Measurements from ENCODE around the gene ADGRG4. TPM values are rescaled to one million over a fixed set of nuclear protein-coding genes. Genes with fewer than 3 reads are reported as not detected.
A peak's percentile ranks its signal among the peaks of the same experiment; 100 is the strongest.
"Not testable (repeated sequence)": the region's sequence is repeated elsewhere in the genome, so short reads cannot be mapped to it uniquely, and the experiment has no call there.

The ADGRG4 gene
- total RNA-seq (2012; rRNA removed): not detected in 2 replicates

GRCh38 chrX:136300721-136301120 lies at the start of gene ADGRG4:
TSS of gene ADGRG4 (plus strand) at chrX:136300963. CDS start at chrX:136308778, 7,815 bp downstream.
- not testable (repeated sequence) for H3K27me3 ChIP-seq (ENCODE audit: control insufficient read depth, insufficient read depth, low read length); H3K4me3 ChIP-seq (ENCODE audit: low read length); H3K9me3 ChIP-seq (replicated peaks; ENCODE audit: low read length); H3K4me1 ChIP-seq (ENCODE audit: control insufficient read depth, insufficient read depth, low read length); H3K36me3 ChIP-seq (ENCODE audit: insufficient read depth, low read length); H3K4me2 ChIP-seq (ENCODE audit: low read length); H3K9ac ChIP-seq (ENCODE audit: low read depth, low read length)

- Histone ChIP-seq H3K27me3 (ENCODE audit: control insufficient read depth, insufficient read depth, low read length) (no peaks in the 10 kb centered on the region), H3K9me3 (replicated peaks; ENCODE audit: low read length) (no peaks in the 10 kb centered on the region), H3K4me3 (ENCODE audit: low read length) (peak within 1 kb of the TSS; percentile 70), H3K4me2 (ENCODE audit: low read length) (peak within 1 kb of the TSS; percentile 73), H3K9ac (ENCODE audit: low read depth, low read length) (peak within 1 kb of the TSS; percentile 80), H3K36me3 (ENCODE audit: insufficient read depth, low read length) (no peaks in the 10 kb centered on the region), H3K4me1 (ENCODE audit: control insufficient read depth, insufficient read depth, low read length) (peaks cover 4% of the 10 kb centered on the region)
These were observed 49.4 kb upstream of the ADGRG4 start, which contains the start of gene MAP7D3 for GRCh38 chrX:136251041-136251991. TSS of gene MAP7D3 (minus strand) at chrX:136251400. CDS start at chrX:136251358, 42 bp downstream.

- Histone ChIP-seq H3K4me2 (ENCODE audit: low read length) (no peak overlapping the region), H3K27me3 (ENCODE audit: control insufficient read depth, insufficient read depth, low read length) (no peaks in the 10 kb centered on the region), H3K4me3 (ENCODE audit: low read length) (no peak overlapping the region), H3K36me3 (ENCODE audit: insufficient read depth, low read length) (no peaks in the 10 kb centered on the region), H3K9me3 (replicated peaks; ENCODE audit: low read length) (no peaks in the 10 kb centered on the region), H3K4me1 (ENCODE audit: control insufficient read depth, insufficient read depth, low read length) (peaks cover 18% of the 10 kb centered on the region), H3K9ac (ENCODE audit: low read depth, low read length) (no peak overlapping the region)
These were observed 45.2 kb upstream of the ADGRG4 start for GRCh38 chrX:136255541-136255940.

GRCh38 chrX:136256026-136256425 lies 44.7 kb upstream of the ADGRG4 start:
- no peak overlapping the region for H3K4me2 ChIP-seq (ENCODE audit: low read length)

GRCh38 chrX:136258951-136259350 lies 41.8 kb upstream of the ADGRG4 start:
- no peak overlapping the region for H3K4me2 ChIP-seq (ENCODE audit: low read length)
- no peaks in the 10 kb centered on the region for H3K27me3 ChIP-seq (ENCODE audit: control insufficient read depth, insufficient read depth, low read length)
- no peaks in the 10 kb centered on the region for H3K9me3 ChIP-seq (replicated peaks; ENCODE audit: low read length)
- H3K4me1 ChIP-seq (ENCODE audit: control insufficient read depth, insufficient read depth, low read length): peaks cover 24% of the 10 kb centered on the region
- no peak overlapping the region for H3K4me3 ChIP-seq (ENCODE audit: low read length)
- no peak overlapping the region for H3K9ac ChIP-seq (ENCODE audit: low read depth, low read length)
- H3K36me3 ChIP-seq (ENCODE audit: insufficient read depth, low read length): no peaks in the 10 kb centered on the region

More at GRCh38 chrX:136256026-136256425, 44.7 kb upstream of the ADGRG4 start:
- Histone ChIP-seq H3K4me3 (ENCODE audit: low read length) (no peak overlapping the region), H3K4me1 (ENCODE audit: control insufficient read depth, insufficient read depth, low read length) (peaks cover 22% of the 10 kb centered on the region), H3K27me3 (ENCODE audit: control insufficient read depth, insufficient read depth, low read length) (no peaks in the 10 kb centered on the region), H3K36me3 (ENCODE audit: insufficient read depth, low read length) (no peaks in the 10 kb centered on the region), H3K9ac (ENCODE audit: low read depth, low read length) (no peak overlapping the region), H3K9me3 (replicated peaks; ENCODE audit: low read length) (no peaks in the 10 kb centered on the region)

GRCh38 chrX:136259543-136259942 lies 41.2 kb upstream of the ADGRG4 start:
- Histone ChIP-seq H3K4me2 (ENCODE audit: low read length) (no peak overlapping the region), H3K36me3 (ENCODE audit: insufficient read depth, low read length) (no peaks in the 10 kb centered on the region), H3K9me3 (replicated peaks; ENCODE audit: low read length) (no peaks in the 10 kb centered on the region), H3K4me3 (ENCODE audit: low read length) (no peak overlapping the region), H3K27me3 (ENCODE audit: control insufficient read depth, insufficient read depth, low read length) (no peaks in the 10 kb centered on the region), H3K4me1 (ENCODE audit: control insufficient read depth, insufficient read depth, low read length) (peaks cover 24% of the 10 kb centered on the region), H3K9ac (ENCODE audit: low read depth, low read length) (no peak overlapping the region)

GRCh38 chrX:136260776-136261175 lies 40.0 kb upstream of the ADGRG4 start:
- Histone ChIP-seq H3K9ac (ENCODE audit: low read depth, low read length) (peak overlapping the region; percentile 23), H3K4me3 (ENCODE audit: low read length) (no peak overlapping the region), H3K4me1 (ENCODE audit: control insufficient read depth, insufficient read depth, low read length) (peaks cover 24% of the 10 kb centered on the region), H3K4me2 (ENCODE audit: low read length) (peak overlapping the region; percentile 34), H3K27me3 (ENCODE audit: control insufficient read depth, insufficient read depth, low read length) (no peaks in the 10 kb centered on the region), H3K36me3 (ENCODE audit: insufficient read depth, low read length) (no peaks in the 10 kb centered on the region), H3K9me3 (replicated peaks; ENCODE audit: low read length) (no peaks in the 10 kb centered on the region)

GRCh38 chrX:136261321-136261720 lies 39.4 kb upstream of the ADGRG4 start:
- H3K27me3 ChIP-seq (ENCODE audit: control insufficient read depth, insufficient read depth, low read length): no peaks in the 10 kb centered on the region
- H3K4me1 ChIP-seq (ENCODE audit: control insufficient read depth, insufficient read depth, low read length): peaks cover 29% of the 10 kb centered on the region
- H3K4me2 ChIP-seq (ENCODE audit: low read length): peak overlapping the region; percentile 34
- H3K9ac ChIP-seq (ENCODE audit: low read depth, low read length): peak overlapping the region; percentile 23
- no peak overlapping the region for H3K4me3 ChIP-seq (ENCODE audit: low read length)
- no peaks in the 10 kb centered on the region for H3K9me3 ChIP-seq (replicated peaks; ENCODE audit: low read length)
- no peaks in the 10 kb centered on the region for H3K36me3 ChIP-seq (ENCODE audit: insufficient read depth, low read length)

- Histone ChIP-seq H3K4me2 (ENCODE audit: low read length) (no peak overlapping the region), H3K36me3 (ENCODE audit: insufficient read depth, low read length) (no peaks in the 10 kb centered on the region), H3K27me3 (ENCODE audit: control insufficient read depth, insufficient read depth, low read length) (no peaks in the 10 kb centered on the region), H3K4me3 (ENCODE audit: low read length) (no peak overlapping the region), H3K9me3 (replicated peaks; ENCODE audit: low read length) (no peaks in the 10 kb centered on the region), H3K4me1 (ENCODE audit: control insufficient read depth, insufficient read depth, low read length) (peaks cover 29% of the 10 kb centered on the region), H3K9ac (ENCODE audit: low read depth, low read length) (no peak overlapping the region)
These were observed 38.5 kb upstream of the ADGRG4 start for GRCh38 chrX:136262243-136262642.

GRCh38 chrX:136262812-136263315 lies 37.9 kb upstream of the ADGRG4 start:
- H3K9me3 ChIP-seq (replicated peaks; ENCODE audit: low read length): no peaks in the 10 kb centered on the region
- no peak overlapping the region for H3K9ac ChIP-seq (ENCODE audit: low read depth, low read length)
- H3K27me3 ChIP-seq (ENCODE audit: control insufficient read depth, insufficient read depth, low read length): no peaks in the 10 kb centered on the region
- peaks cover 29% of the 10 kb centered on the region for H3K4me1 ChIP-seq (ENCODE audit: control insufficient read depth, insufficient read depth, low read length)
- H3K4me2 ChIP-seq (ENCODE audit: low read length): no peak overlapping the region
- no peak overlapping the region for H3K4me3 ChIP-seq (ENCODE audit: low read length)
- no peaks in the 10 kb centered on the region for H3K36me3 ChIP-seq (ENCODE audit: insufficient read depth, low read length)

- no peak overlapping the region for H3K4me2 ChIP-seq (ENCODE audit: low read length)
- H3K4me3 ChIP-seq (ENCODE audit: low read length): no peak overlapping the region
- no peaks in the 10 kb centered on the region for H3K27me3 ChIP-seq (ENCODE audit: control insufficient read depth, insufficient read depth, low read length)
- H3K4me1 ChIP-seq (ENCODE audit: control insufficient read depth, insufficient read depth, low read length): peaks cover 5% of the 10 kb centered on the region
- no peak overlapping the region for H3K9ac ChIP-seq (ENCODE audit: low read depth, low read length)
- no peaks in the 10 kb centered on the region for H3K36me3 ChIP-seq (ENCODE audit: insufficient read depth, low read length)
- no peaks in the 10 kb centered on the region for H3K9me3 ChIP-seq (replicated peaks; ENCODE audit: low read length)
These were observed 33.9 kb upstream of the ADGRG4 start for GRCh38 chrX:136266828-136267227.
